GM13976 (cell line): ENCODE results near the gene KAT6B.

Source experiments
- DNase-seq: peaks from one replicate; pipeline ENCODE4 v3.0.0; 2012; ENCODE audit warnings: low spot score
- in situ Hi-C: fragments of 300-500 bp; cut with MboI; formaldehyde crosslinking; loops from one replicate; pipeline ENCODE4 v1.12.0; 2022; ENCODE audit warnings: low sequenced_read_pairs, mixed read lengths, inconsistent platforms; ENCODE audit not compliant: unreplicated experiment
- TF ChIP-seq, protein P1 (sequence below): IDR thresholded peaks from 2 replicates; pipeline ENCODE4 v1.5.1; 2012; ENCODE audit warnings: borderline replicate concordance, mild to moderate bottlenecking; ENCODE audit not compliant: insufficient read depth; ENCODE audit errors: extremely low read depth, missing control alignments, control extremely low read depth

The KAT6B gene

DNA sequence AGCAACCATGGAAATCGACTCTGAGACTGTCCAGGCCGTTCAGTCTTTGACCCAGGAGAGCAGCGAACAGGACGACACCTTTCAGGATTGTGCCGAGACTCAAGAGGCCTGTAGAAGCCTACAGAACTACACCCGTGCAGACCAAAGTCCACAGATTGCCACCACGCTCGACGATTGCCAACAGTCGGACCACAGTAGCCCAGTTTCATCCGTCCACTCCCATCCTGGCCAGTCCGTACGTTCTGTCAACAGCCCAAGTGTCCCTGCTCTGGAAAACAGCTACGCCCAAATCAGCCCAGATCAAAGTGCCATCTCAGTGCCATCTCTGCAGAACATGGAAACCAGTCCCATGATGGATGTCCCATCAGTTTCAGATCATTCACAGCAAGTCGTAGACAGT is 203.0 kb downstream of the KAT6B start:
- in situ Hi-C loops = loop anchor here (10.0 kb wide), 2 partner anchors 285 to 765 kb away; no protein-coding TSS in a partner anchor
- no peak for DNase-seq
- TF ChIP-seq, protein P1, sequence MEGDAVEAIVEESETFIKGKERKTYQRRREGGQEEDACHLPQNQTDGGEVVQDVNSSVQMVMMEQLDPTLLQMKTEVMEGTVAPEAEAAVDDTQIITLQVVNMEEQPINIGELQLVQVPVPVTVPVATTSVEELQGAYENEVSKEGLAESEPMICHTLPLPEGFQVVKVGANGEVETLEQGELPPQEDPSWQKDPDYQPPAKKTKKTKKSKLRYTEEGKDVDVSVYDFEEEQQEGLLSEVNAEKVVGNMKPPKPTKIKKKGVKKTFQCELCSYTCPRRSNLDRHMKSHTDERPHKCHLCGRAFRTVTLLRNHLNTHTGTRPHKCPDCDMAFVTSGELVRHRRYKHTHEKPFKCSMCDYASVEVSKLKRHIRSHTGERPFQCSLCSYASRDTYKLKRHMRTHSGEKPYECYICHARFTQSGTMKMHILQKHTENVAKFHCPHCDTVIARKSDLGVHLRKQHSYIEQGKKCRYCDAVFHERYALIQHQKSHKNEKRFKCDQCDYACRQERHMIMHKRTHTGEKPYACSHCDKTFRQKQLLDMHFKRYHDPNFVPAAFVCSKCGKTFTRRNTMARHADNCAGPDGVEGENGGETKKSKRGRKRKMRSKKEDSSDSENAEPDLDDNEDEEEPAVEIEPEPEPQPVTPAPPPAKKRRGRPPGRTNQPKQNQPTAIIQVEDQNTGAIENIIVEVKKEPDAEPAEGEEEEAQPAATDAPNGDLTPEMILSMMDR = no peak

GRCh38 chr10:75029857-75030256 is 203.5 kb downstream of the KAT6B start:
- in situ Hi-C loops = loop anchor here (10.0 kb wide), 2 partner anchors 285 to 765 kb away; no protein-coding TSS in a partner anchor
- DNase-seq = no peak
- TF ChIP-seq, protein P1 = no peak

GRCh38 chr10:75030371-75030770 is 204.0 kb downstream of the KAT6B start:
- in situ Hi-C loops = no loop called here
- TF ChIP-seq, protein P1 = no peak
- DNase-seq = no peak

GRCh38 chr10:75032119-75032518 is 205.7 kb downstream of the KAT6B start:
- DNase-seq = no peak
- in situ Hi-C loops = no loop called here
- TF ChIP-seq, protein P1 = no peak

GRCh38 chr10:75032813-75033212 is 206.4 kb downstream of the KAT6B start:
- TF ChIP-seq, protein P1 = no peak
- in situ Hi-C loops = no loop called here
- DNase-seq = no peak

DNA sequence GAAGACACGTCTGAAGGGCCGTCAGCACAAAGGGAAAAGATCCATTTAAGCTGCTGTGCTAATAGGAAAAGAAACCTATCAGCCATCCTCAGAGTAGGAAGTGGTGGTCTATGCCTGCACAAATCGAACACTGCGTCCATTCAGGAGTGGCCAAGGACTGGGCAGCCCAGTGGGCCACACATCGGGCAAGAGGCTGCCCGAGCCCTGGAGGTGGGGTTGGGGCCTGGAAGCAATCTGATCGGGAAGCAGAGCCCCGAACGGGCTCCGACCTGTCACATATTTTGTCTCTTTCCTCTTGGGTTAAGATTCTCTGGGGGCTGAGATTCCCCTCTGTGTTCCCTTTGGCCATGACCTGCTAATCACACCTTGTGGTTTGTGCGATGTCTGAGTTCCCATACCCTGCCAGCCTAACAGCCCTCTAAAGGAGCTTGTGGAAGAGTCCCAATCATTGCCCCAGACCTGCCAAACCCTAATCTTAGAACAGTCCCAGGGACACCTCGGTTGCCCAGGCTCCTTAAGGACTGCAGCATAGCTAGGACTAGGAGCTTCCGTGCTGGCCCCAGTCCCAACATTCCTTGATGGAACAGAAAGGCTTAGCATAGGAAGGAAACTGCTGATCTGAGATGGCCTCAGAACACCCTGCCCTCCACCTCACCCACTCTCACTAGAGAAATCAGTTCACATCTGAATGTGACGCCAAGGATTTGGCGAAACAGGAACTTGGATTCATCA is 207.2 kb downstream of the KAT6B start:
- in situ Hi-C loops = no loop called here
- no peak for DNase-seq
- TF ChIP-seq, protein P1 = no peak

DNA sequence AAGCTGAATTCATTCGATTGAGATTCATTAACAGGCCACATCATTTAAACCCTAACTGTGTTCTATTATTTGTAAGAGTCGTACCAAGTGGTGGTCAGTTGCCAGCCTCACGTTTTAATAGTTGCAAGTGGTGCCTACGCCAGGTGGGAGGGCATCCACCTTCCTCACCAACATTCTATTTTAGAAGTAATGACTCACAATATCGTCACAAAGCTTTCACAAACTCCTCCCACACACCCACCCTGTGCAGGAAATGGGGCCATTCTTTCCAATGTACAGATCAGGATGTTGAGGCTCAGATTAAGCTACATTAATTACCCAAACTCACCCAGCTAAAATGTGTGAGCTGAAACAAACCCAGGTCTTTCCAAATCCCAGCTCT is 207.7 kb downstream of the KAT6B start:
- no peak for DNase-seq
- in situ Hi-C loops = no loop called here
- TF ChIP-seq, protein P1 = no peak
